GM18519 (cell line): ENCODE results near the gene CPNE8.

Experiments used
- ATAC-seq: cut with Tn5 transposase; IDR thresholded peaks from one replicate; pipeline ENCODE4 v1.9.1; 2021; ENCODE audit warnings: mild to moderate bottlenecking, moderate library complexity; ENCODE audit not compliant: unreplicated experiment, low FRiP score

CPNE8 gene

GRCh38 chr12:38905480-38906351 is at the start of gene CPNE8:
Gene CPNE8, minus strand, starts transcription at chr12:38905591. Its CDS starts 57 bp downstream, at chr12:38905534.
- ATAC-seq: peak; percentile 24

GRCh38 chr12:38954238-38954873 is 49.0 kb upstream of the CPNE8 start:
- no peak for ATAC-seq

- ATAC-seq: no peak
Measured at GRCh38 chr12:38949363-38949762, 44.0 kb upstream of the CPNE8 start.

GRCh38 chr12:38934686-38935085 is 29.3 kb upstream of the CPNE8 start:
- ATAC-seq: no peak

- ATAC-seq: no peak
Measured at GRCh38 chr12:38934078-38934584, 28.7 kb upstream of the CPNE8 start.

GRCh38 chr12:38932320-38932719 is 26.9 kb upstream of the CPNE8 start:
- no peak for ATAC-seq

GRCh38 chr12:38931461-38931860 is 26.1 kb upstream of the CPNE8 start:
- no peak for ATAC-seq

- no peak for ATAC-seq
Measured at GRCh38 chr12:38930990-38931389, 25.6 kb upstream of the CPNE8 start.

GRCh38 chr12:38926501-38926900 is 21.1 kb upstream of the CPNE8 start:
- ATAC-seq: no peak

GRCh38 chr12:38921025-38921677 is 15.8 kb upstream of the CPNE8 start:
- peak; percentile 88 for ATAC-seq

- no peak for ATAC-seq
Measured at GRCh38 chr12:38919191-38919590, 13.8 kb upstream of the CPNE8 start.

GRCh38 chr12:38915429-38916182 is 10.2 kb upstream of the CPNE8 start:
- ATAC-seq: no peak

GRCh38 chr12:38912116-38912515 is 6.7 kb upstream of the CPNE8 start:
- no peak for ATAC-seq

GRCh38 chr12:38911611-38912010 is 6.2 kb upstream of the CPNE8 start:
- no peak for ATAC-seq

GRCh38 chr12:38907201-38907923 is 2.0 kb upstream of the CPNE8 start:
- no peak for ATAC-seq

GRCh38 chr12:38906482-38907200 is 1.2 kb upstream of the CPNE8 start:
- peak; percentile 70 for ATAC-seq

- ATAC-seq: peak; percentile 59
Measured at GRCh38 chr12:38904537-38905479, 583 bp downstream of the CPNE8 start.

GRCh38 chr12:38903596-38903995 is 1.8 kb downstream of the CPNE8 start:
- ATAC-seq: no peak
